BJ (cell line): ENCODE data around the gene TLNRD1. TPM values are rescaled to one million over a fixed set of nuclear protein-coding genes. Genes with fewer than 3 reads are reported as not detected.

Experiments
- CTCF ChIA-PET: fragments of 350-600 bp; formaldehyde crosslinking; extraction: SDS; loops from one replicate; lab custom pipeline; 2021; ENCODE audit warnings: antibody characterized with exemption, inconsistent platforms; lab: Yijun Ruan, JAX
- POLR2A ChIA-PET: fragments of 300-600 bp; sonication (Branson Sonifier 250); formaldehyde crosslinking; extraction: SDS; loops from one replicate; lab custom pipeline; 2021; ENCODE audit warnings: antibody characterized with exemption; lab: Charles Lee
- DNase-seq: peaks from one replicate; pipeline ENCODE4 v3.0.0-alpha.2; 2011; ENCODE audit warnings: low read depth
- H3K27me3 ChIP-seq: 2 replicates; pipeline ENCODE4 v1.6.0; 2011; ENCODE audit warnings: low read length; ENCODE audit not compliant: control insufficient read depth, insufficient read depth
- H3K36me3 ChIP-seq: 2 replicates; pipeline ENCODE4 v1.5.1; 2011; ENCODE audit warnings: low read length; ENCODE audit not compliant: control insufficient read depth, insufficient read depth
- H3K4me3 ChIP-seq: 2 replicates; pipeline ENCODE4 v1.5.1; 2011; ENCODE audit warnings: low read depth, mild to moderate bottlenecking, control low read depth, low read length
- CTCF ChIP-seq: IDR thresholded peaks from 2 replicates; pipeline ENCODE4 v1.5.1; 2011; ENCODE audit warnings: low read depth, mild to moderate bottlenecking, control low read depth, inconsistent platforms, low read length, moderate library complexity; ENCODE audit not compliant: insufficient read depth
- polyA plus RNA-seq: library from polyadenylated mRNA; depleted of rRNA; stranded (reverse); fragments of >200 nt; gene quantifications from 2 replicates; pipeline ENCODE4 v1.2.3, GENCODE V29; 2011

The TLNRD1 gene
- polyA plus RNA-seq, 1 experiment: 5.2 TPM

GRCh38 chr15:80997692-80998091 is 3.0 kb upstream of the TLNRD1 start:
- no peak for DNase-seq
- no peak overlapping the region for H3K4me3 ChIP-seq
- POLR2A ChIA-PET: no interaction called here
- TF ChIP-seq CTCF: no peak
- H3K36me3 ChIP-seq: peaks cover 4% of the 10 kb centered on the region; the same call in 1 of the 2 replicates
- no peaks in the 10 kb centered on the region for H3K27me3 ChIP-seq
- CTCF ChIA-PET: no interaction called here

- no peak for TF ChIP-seq CTCF
- POLR2A ChIA-PET: no interaction called here
- Histone ChIP-seq H3K4me3 (no peak overlapping the region), H3K36me3 (peaks cover 8% of the 10 kb centered on the region), H3K27me3 (no peaks in the 10 kb centered on the region)
- CTCF ChIA-PET: no interaction called here
- DNase-seq: no peak
Observed at GRCh38 chr15:80998251-80998650, 2.5 kb upstream of the TLNRD1 start.

DNA sequence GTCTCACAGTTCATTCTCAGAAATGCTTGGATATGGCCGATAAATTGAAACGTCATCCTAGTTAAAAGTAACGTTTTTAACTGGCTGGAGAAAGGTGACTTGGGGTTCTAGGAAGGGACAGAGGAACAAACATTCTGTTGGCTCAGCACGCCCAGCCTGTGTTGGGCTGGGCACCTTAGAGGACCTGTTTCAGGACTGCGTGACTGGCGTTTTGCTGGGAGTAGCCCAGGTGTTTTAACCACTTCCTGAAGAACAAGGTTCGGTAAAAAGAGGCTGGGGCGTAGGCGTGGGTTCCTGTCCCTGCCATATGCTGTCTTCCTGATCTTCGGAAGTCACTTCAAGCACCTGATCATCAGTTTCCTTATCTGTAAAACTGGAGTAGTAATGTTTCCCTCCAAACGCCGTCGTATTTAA is 1.1 kb upstream of the TLNRD1 start:
- no peak for DNase-seq
- Histone ChIP-seq H3K36me3 (peaks cover 8% of the 10 kb centered on the region), H3K4me3 (no peak overlapping the region; the same call in 1 of the 2 replicates), H3K27me3 (no peaks in the 10 kb centered on the region)
- ChIA-PET POLR2A (no interaction called here), CTCF (interaction anchor here (4.3 kb wide), 1 partner anchor 267 kb away, joined by 26 read pairs; no protein-coding TSS in a partner anchor)
- TF ChIP-seq CTCF: no peak

DNA sequence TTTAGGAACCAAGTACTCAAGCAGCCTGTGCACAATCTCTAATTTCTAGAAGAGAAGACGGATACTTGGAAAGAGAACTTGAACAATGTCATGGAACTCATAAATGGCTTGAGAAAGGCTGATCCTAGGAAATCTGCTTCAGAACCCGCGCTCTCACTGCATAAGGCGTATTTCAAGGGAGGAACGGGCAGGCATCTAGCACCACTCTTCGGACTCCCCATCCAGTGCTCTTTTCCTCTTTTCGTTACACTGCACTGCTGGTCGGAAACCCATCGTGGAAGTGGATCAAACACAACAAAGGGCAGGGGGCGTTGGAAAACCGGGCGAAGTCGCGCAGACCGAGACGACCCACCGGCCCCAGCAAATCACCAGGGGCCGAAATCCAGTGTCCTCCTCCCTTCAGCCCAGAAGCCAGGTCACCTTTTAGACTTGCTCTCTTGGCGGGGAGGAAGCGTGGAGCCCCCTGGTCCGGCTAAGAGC is 539 bp upstream of the TLNRD1 start:
- Histone ChIP-seq H3K36me3 (peaks cover 8% of the 10 kb centered on the region), H3K4me3 (peak overlapping the region; percentile 84), H3K27me3 (no peaks in the 10 kb centered on the region)
- ChIA-PET POLR2A (interaction anchor here (0.7 kb wide), 1 partner anchor 18 kb away, joined by 7 read pairs; no protein-coding TSS in a partner anchor), CTCF (interaction anchor here (4.3 kb wide), 1 partner anchor 266 kb away, joined by 26 read pairs; no protein-coding TSS in a partner anchor)
- no peak for TF ChIP-seq CTCF
- no peak for DNase-seq

GRCh38 chr15:81001152-81002008 is 657 bp downstream of the TLNRD1 start:
- POLR2A ChIA-PET: interaction anchor here (0.6 kb wide), 1 partner anchor 258 kb away, joined by 3 read pairs; no protein-coding TSS in a partner anchor
- H3K4me3 ChIP-seq: peak overlapping the region; percentile 84
- no peaks in the 10 kb centered on the region for H3K27me3 ChIP-seq
- CTCF ChIA-PET: interaction anchor here (0.9 to 4.3 kb wide), 3 partner anchors 11 to 265 kb away, joined by 3 to 26 read pairs (median 3); no protein-coding TSS in a partner anchor
- peaks cover 8% of the 10 kb centered on the region for H3K36me3 ChIP-seq
- DNase-seq: no peak
- no peak for TF ChIP-seq CTCF
